ENCODE measurements around the gene PLD5.
"Not testable (repeated sequence)": the region's sequence is repeated elsewhere in the genome, so short reads cannot be mapped to it uniquely, and the experiment has no call there.

Gene PLD5

GRCh38 chr1:242216368-242216767 lies 308.1 kb downstream of the PLD5 start:
- H2BK120ac ChIP-seq (ENCODE audit: low read depth, low read length) = no peak overlapping the region
- H3K4ac ChIP-seq (ENCODE audit: low read depth in 1 of 2, low read length in 2 of 2) = no peak overlapping the region
- no peak overlapping the region for H2BK5ac ChIP-seq (ENCODE audit: low read depth, low read length, poor library complexity, severe bottlenecking)
- no peaks in the 10 kb centered on the region for H3K36me3 ChIP-seq (ENCODE audit: control insufficient read depth in 1 of 2, insufficient read depth in 2 of 2, low read depth in 1 of 2, low read length in 2 of 2)
- no peak overlapping the region for H3K9ac ChIP-seq (ENCODE audit: low read length)
- H4K8ac ChIP-seq (ENCODE audit: low read length) = no peak overlapping the region
- H2BK12ac ChIP-seq (ENCODE audit: low read length in 2 of 2) = no peak overlapping the region
- no peaks in the 10 kb centered on the region for H3K27me3 ChIP-seq (ENCODE audit: control insufficient read depth in 1 of 2, insufficient read depth in 1 of 2, low read length in 2 of 2)
- DNase-seq = no peak
- H2BK15ac ChIP-seq (ENCODE audit: low read depth, poor library complexity, severe bottlenecking) = no peak overlapping the region
- H3K18ac ChIP-seq (ENCODE audit: low read depth in 1 of 2, low read length in 2 of 2) = no peak overlapping the region
- no peak overlapping the region for H2AK5ac ChIP-seq (ENCODE audit: low read length, severe bottlenecking)
- peaks cover 7% of the 10 kb centered on the region for H3K9me3 ChIP-seq (ENCODE audit: control insufficient read depth, low read length)
- H3K14ac ChIP-seq (ENCODE audit: low read length in 2 of 2) = no peak overlapping the region
- H3K4me1 ChIP-seq (ENCODE audit: control insufficient read depth, insufficient read depth, low read depth, low read length) = peaks cover 6% of the 10 kb centered on the region
- no peak overlapping the region for H3K27ac ChIP-seq (ENCODE audit: low read length, poor library complexity, severe bottlenecking)
- H3K79me1 ChIP-seq (replicated peaks; ENCODE audit: low read length, poor library complexity, severe bottlenecking) = no peaks in the 10 kb centered on the region
- WGBS = 57% methylated on average over 4 of the region's 4 CpGs
- no peak overlapping the region for H3K23ac ChIP-seq (ENCODE audit: low read length in 2 of 2)
- no peak overlapping the region for H3K4me2 ChIP-seq (ENCODE audit: low read length, poor library complexity, severe bottlenecking)
- no peak overlapping the region for H4K91ac ChIP-seq (ENCODE audit: low read length)
- H2AFZ ChIP-seq (ENCODE audit: low read depth, low read length) = no peak overlapping the region
- H3K4me3 ChIP-seq (ENCODE audit: insufficient read depth in 1 of 2, low read depth in 1 of 2, low read length in 2 of 2) = no peak overlapping the region

- H4K91ac ChIP-seq (ENCODE audit: low read length); DNase-seq; H2BK120ac ChIP-seq (ENCODE audit: low read depth, low read length); H3K79me1 ChIP-seq (replicated peaks; ENCODE audit: low read length, poor library complexity, severe bottlenecking); H3K27me3 ChIP-seq (ENCODE audit: control insufficient read depth in 1 of 2, insufficient read depth in 1 of 2, low read length in 2 of 2); H3K9ac ChIP-seq (ENCODE audit: low read length); H2BK15ac ChIP-seq (ENCODE audit: low read depth, poor library complexity, severe bottlenecking); H3K23ac ChIP-seq (ENCODE audit: low read length in 2 of 2); H2AFZ ChIP-seq (ENCODE audit: low read depth, low read length); H3K4me1 ChIP-seq (ENCODE audit: control insufficient read depth, insufficient read depth, low read depth, low read length); H4K8ac ChIP-seq (ENCODE audit: low read length); H3K27ac ChIP-seq (ENCODE audit: low read length, poor library complexity, severe bottlenecking); H3K4ac ChIP-seq (ENCODE audit: low read depth in 1 of 2, low read length in 2 of 2); H2BK12ac ChIP-seq (ENCODE audit: low read length in 2 of 2); H3K36me3 ChIP-seq (ENCODE audit: control insufficient read depth in 1 of 2, insufficient read depth in 2 of 2, low read depth in 1 of 2, low read length in 2 of 2); H2BK5ac ChIP-seq (ENCODE audit: low read depth, low read length, poor library complexity, severe bottlenecking); H3K14ac ChIP-seq (ENCODE audit: low read length in 2 of 2); H3K9me3 ChIP-seq (ENCODE audit: control insufficient read depth, low read length); H3K4me3 ChIP-seq (ENCODE audit: insufficient read depth in 1 of 2, low read depth in 1 of 2, low read length in 2 of 2); H3K18ac ChIP-seq (ENCODE audit: low read depth in 1 of 2, low read length in 2 of 2); H2AK5ac ChIP-seq (ENCODE audit: low read length, severe bottlenecking); H3K4me2 ChIP-seq (ENCODE audit: low read length, poor library complexity, severe bottlenecking): not testable (repeated sequence)
- 40% methylated on average over 1 of the region's 3 CpGs for WGBS
Observed at GRCh38 chr1:242214455-242214854, 310.0 kb downstream of the PLD5 start.

- not testable (repeated sequence) for H3K18ac ChIP-seq (ENCODE audit: low read depth in 1 of 2, low read length in 2 of 2); H2BK12ac ChIP-seq (ENCODE audit: low read length in 2 of 2); H2AK5ac ChIP-seq (ENCODE audit: low read length, severe bottlenecking); H3K14ac ChIP-seq (ENCODE audit: low read length in 2 of 2); H3K27me3 ChIP-seq (ENCODE audit: control insufficient read depth in 1 of 2, insufficient read depth in 1 of 2, low read length in 2 of 2); H3K79me1 ChIP-seq (replicated peaks; ENCODE audit: low read length, poor library complexity, severe bottlenecking); H2BK15ac ChIP-seq (ENCODE audit: low read depth, poor library complexity, severe bottlenecking); H3K4me1 ChIP-seq (ENCODE audit: control insufficient read depth, insufficient read depth, low read depth, low read length); H3K36me3 ChIP-seq (ENCODE audit: control insufficient read depth in 1 of 2, insufficient read depth in 2 of 2, low read depth in 1 of 2, low read length in 2 of 2); H2BK5ac ChIP-seq (ENCODE audit: low read depth, low read length, poor library complexity, severe bottlenecking); H3K4ac ChIP-seq (ENCODE audit: low read depth in 1 of 2, low read length in 2 of 2); H4K91ac ChIP-seq (ENCODE audit: low read length); H4K8ac ChIP-seq (ENCODE audit: low read length); H3K27ac ChIP-seq (ENCODE audit: low read length, poor library complexity, severe bottlenecking); H2AFZ ChIP-seq (ENCODE audit: low read depth, low read length); H3K9me3 ChIP-seq (ENCODE audit: control insufficient read depth, low read length); H3K9ac ChIP-seq (ENCODE audit: low read length); DNase-seq; H2BK120ac ChIP-seq (ENCODE audit: low read depth, low read length); H3K4me3 ChIP-seq (ENCODE audit: insufficient read depth in 1 of 2, low read depth in 1 of 2, low read length in 2 of 2); H3K23ac ChIP-seq (ENCODE audit: low read length in 2 of 2); H3K4me2 ChIP-seq (ENCODE audit: low read length, poor library complexity, severe bottlenecking)
- 55% methylated on average over 3 of the region's 4 CpGs for WGBS
Observed at GRCh38 chr1:242212961-242213360, 311.5 kb downstream of the PLD5 start.

DNA sequence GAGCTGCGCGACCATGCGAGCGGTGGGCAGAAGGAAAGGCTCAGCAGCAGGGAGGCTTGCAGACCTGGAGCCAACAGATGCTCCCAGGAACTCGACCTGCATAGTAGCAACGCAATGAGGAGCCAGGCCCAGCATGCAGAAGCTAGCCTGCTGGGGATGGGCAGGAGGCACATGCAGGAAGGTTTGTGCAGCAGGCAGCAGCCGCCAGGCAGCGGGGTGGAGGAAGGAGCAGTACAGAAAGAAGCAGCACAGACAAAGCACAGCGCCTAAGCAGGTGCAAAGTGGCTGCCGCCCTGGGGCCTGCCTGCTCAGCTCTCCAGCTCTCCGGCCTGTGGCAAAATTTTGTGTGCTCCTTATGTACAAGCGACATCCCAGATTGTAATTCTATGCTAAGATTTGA lies 312.1 kb downstream of the PLD5 start:
- H3K36me3 ChIP-seq (ENCODE audit: control insufficient read depth in 1 of 2, insufficient read depth in 2 of 2, low read depth in 1 of 2, low read length in 2 of 2) = no peaks in the 10 kb centered on the region
- H2BK12ac ChIP-seq (ENCODE audit: low read length in 2 of 2) = no peak overlapping the region
- WGBS = 62% methylated on average over 9 of the region's 12 CpGs

More for the DNA sequence above, 312.1 kb downstream of the PLD5 start:
- H2AK5ac ChIP-seq (ENCODE audit: low read length, severe bottlenecking) = no peak overlapping the region
- H2BK5ac ChIP-seq (ENCODE audit: low read depth, low read length, poor library complexity, severe bottlenecking) = no peak overlapping the region
- H3K4me3 ChIP-seq (ENCODE audit: insufficient read depth in 1 of 2, low read depth in 1 of 2, low read length in 2 of 2) = no peak overlapping the region
- H3K4ac ChIP-seq (ENCODE audit: low read depth in 1 of 2, low read length in 2 of 2) = no peak overlapping the region
- no peaks in the 10 kb centered on the region for H3K27me3 ChIP-seq (ENCODE audit: control insufficient read depth in 1 of 2, insufficient read depth in 1 of 2, low read length in 2 of 2)
- H2BK15ac ChIP-seq (ENCODE audit: low read depth, poor library complexity, severe bottlenecking) = no peak overlapping the region
- H3K9ac ChIP-seq (ENCODE audit: low read length) = no peak overlapping the region
- H2AFZ ChIP-seq (ENCODE audit: low read depth, low read length) = no peak overlapping the region
- no peak overlapping the region for H4K8ac ChIP-seq (ENCODE audit: low read length)
- DNase-seq = no peak
- no peak overlapping the region for H3K23ac ChIP-seq (ENCODE audit: low read length in 2 of 2)
- no peak overlapping the region for H3K27ac ChIP-seq (ENCODE audit: low read length, poor library complexity, severe bottlenecking)
- no peaks in the 10 kb centered on the region for H3K79me1 ChIP-seq (replicated peaks; ENCODE audit: low read length, poor library complexity, severe bottlenecking)
- H3K14ac ChIP-seq (ENCODE audit: low read length in 2 of 2) = no peak overlapping the region
- no peak overlapping the region for H4K91ac ChIP-seq (ENCODE audit: low read length)
- peaks cover 7% of the 10 kb centered on the region for H3K9me3 ChIP-seq (ENCODE audit: control insufficient read depth, low read length)
- no peak overlapping the region for H3K4me2 ChIP-seq (ENCODE audit: low read length, poor library complexity, severe bottlenecking)
- no peak overlapping the region for H3K18ac ChIP-seq (ENCODE audit: low read depth in 1 of 2, low read length in 2 of 2)
- peaks cover 5% of the 10 kb centered on the region for H3K4me1 ChIP-seq (ENCODE audit: control insufficient read depth, insufficient read depth, low read depth, low read length)
- no peak overlapping the region for H2BK120ac ChIP-seq (ENCODE audit: low read depth, low read length)

Data from mesenchymal stem cell (in vitro differentiated cells and primary cell).